Hepatocyte (in vitro differentiated cells): Measurements from ENCODE around the gene SDCBP2. TPM values are rescaled to one million over a fixed set of nuclear protein-coding genes. Genes with fewer than 3 reads are reported as not detected.

Experiments
- DNase-seq: peaks from one replicate; pipeline ENCODE4 v3.0.0-alpha.2; 2016; ENCODE audit warnings: low spot score
- H2AFZ ChIP-seq: fragments of 200-600 bp; sonication (generic); 2 replicates; pipeline ENCODE4 v1.6.0; 2016; ENCODE audit warnings: antibody characterized with exemption, mild to moderate bottlenecking
- H3K27ac ChIP-seq: fragments of 200-600 bp; sonication (generic); 2 replicates; pipeline ENCODE4 v1.5.1; 2016; ENCODE audit warnings: mild to moderate bottlenecking
- H3K27me3 ChIP-seq: fragments of 200-600 bp; sonication (generic); 2 replicates; pipeline ENCODE4 v1.6.1; 2016
- H3K36me3 ChIP-seq: fragments of 200-600 bp; sonication (generic); replicated peaks from 2 replicates; pipeline ENCODE4 v1.5.1; 2016; ENCODE audit warnings: low read depth; ENCODE audit not compliant: insufficient read depth
- H3K4me1 ChIP-seq: fragments of 200-600 bp; sonication (generic); 2 replicates; pipeline ENCODE4 v1.5.1; 2016; ENCODE audit warnings: mild to moderate bottlenecking, moderate library complexity; ENCODE audit not compliant: insufficient read depth
- H3K4me2 ChIP-seq: fragments of 200-600 bp; sonication (generic); 2 replicates; pipeline ENCODE4 v1.6.0; 2016
- H3K4me3 ChIP-seq: fragments of 200-600 bp; sonication (generic); 2 replicates; pipeline ENCODE4 v1.5.1; 2016; ENCODE audit warnings: mild to moderate bottlenecking
- H3K79me2 ChIP-seq: fragments of 200-600 bp; sonication (generic); 2 replicates; pipeline ENCODE4 v1.6.0; 2017; ENCODE audit warnings: mild to moderate bottlenecking
- H3K9me2 ChIP-seq: fragments of 200-600 bp; sonication (generic); replicated peaks from 2 replicates; pipeline ENCODE4 v1.6.0; 2017; ENCODE audit warnings: mild to moderate bottlenecking; ENCODE audit not compliant: insufficient read depth
- H3K9me3 ChIP-seq: fragments of 200-600 bp; sonication (generic); 2 replicates; pipeline ENCODE4 v1.5.1; 2016; ENCODE audit warnings: low read depth, mild to moderate bottlenecking
- H4K20me1 ChIP-seq: fragments of 200-600 bp; sonication (generic); 2 replicates; pipeline ENCODE4 v1.6.0; 2016; ENCODE audit warnings: mild to moderate bottlenecking; ENCODE audit not compliant: insufficient read depth, poor library complexity, severe bottlenecking
- CTCF ChIP-seq: fragments of 200-600 bp; sonication (generic); IDR thresholded peaks from 2 replicates; pipeline ENCODE4 v1.5.1; 2016; ENCODE audit warnings: antibody characterized with exemption, mild to moderate bottlenecking; ENCODE audit not compliant: poor library complexity
- EZH2 ChIP-seq: fragments of 200-600 bp; sonication (generic); IDR thresholded peaks from 2 replicates; pipeline ENCODE4 v1.6.1; 2016; ENCODE audit warnings: antibody characterized with exemption, mild to moderate bottlenecking, borderline replicate concordance
- EZH2phosphoT487 ChIP-seq: fragments of 200-600 bp; sonication (generic); IDR thresholded peaks from one replicate; pipeline ENCODE4 v1.6.1; 2018; ENCODE audit warnings: antibody characterized with exemption, mild to moderate bottlenecking, low read depth, moderate library complexity; ENCODE audit not compliant: unreplicated experiment, severe bottlenecking
- WGBS: methylation state at CpG from one replicate; pipeline ENCODE4 v1.1.6; 2016; ENCODE audit warnings: low lambda C conversion rate; ENCODE audit errors: missing lambda C conversion rate; 5-methylcytosine and 5-hydroxymethylcytosine counted together
- polyA plus RNA-seq: library from polyadenylated mRNA; unstranded; fragments of >200 nt; fragmentation: Nextera tagmentation; extraction: Ambion mirVana; gene quantifications from 2 replicates; pipeline ENCODE4 v1.2.1, GENCODE V29; 2016
- total RNA-seq: library from RNA; depleted of rRNA; stranded (reverse); fragments of >200 nt; gene quantifications from 2 replicates; pipeline ENCODE4 v1.2.3, GENCODE V29; 2014

The SDCBP2 gene
- total and polyA plus RNA-seq, 2 experiments from 2014 or later: 64.1 to 83.3 TPM

- H3K4me3 ChIP-seq: no peak overlapping the region
- H3K4me2 ChIP-seq: peak overlapping the region; percentile 85
- no peak overlapping the region for H2AFZ ChIP-seq
- 82% methylated on average over 8 of the region's 8 CpGs for WGBS
- peaks cover 69% of the 10 kb centered on the region for H3K79me2 ChIP-seq
- H3K9me3 ChIP-seq: no peaks in the 10 kb centered on the region
- H4K20me1 ChIP-seq: no peaks in the 10 kb centered on the region
- peaks cover 35% of the 10 kb centered on the region for H3K4me1 ChIP-seq
- peak; percentile 46 for DNase-seq
- no peaks in the 10 kb centered on the region for H3K27me3 ChIP-seq
- H3K9me2 ChIP-seq: no peaks in the 10 kb centered on the region
- no peaks in the 10 kb centered on the region for H3K36me3 ChIP-seq
- peak overlapping the region; percentile 100 for H3K27ac ChIP-seq
- TF ChIP-seq EZH2 (no peak), CTCF (no peak), EZH2phosphoT487 (no peak)
Measured at GRCh38 chr20:1327241-1327653, 1.7 kb downstream of the SDCBP2 start.

- DNase-seq: peak; percentile 44
Measured at GRCh38 chr20:1326031-1326930, 2.7 kb downstream of the SDCBP2 start.

GRCh38 chr20:1325173-1326030 lies 3.5 kb downstream of the SDCBP2 start:
- H3K9me3 ChIP-seq: no peaks in the 10 kb centered on the region
- H2AFZ ChIP-seq: peak overlapping the region; percentile 50
- H3K9me2 ChIP-seq: no peaks in the 10 kb centered on the region
- peak overlapping the region; percentile 63 for H3K4me3 ChIP-seq
- peaks cover 50% of the 10 kb centered on the region for H3K79me2 ChIP-seq
- no peaks in the 10 kb centered on the region for H4K20me1 ChIP-seq
- peaks cover 35% of the 10 kb centered on the region for H3K4me1 ChIP-seq
- H3K4me2 ChIP-seq: peak overlapping the region; percentile 85
- peak; percentile 99 for DNase-seq
- peak overlapping the region; percentile 100 for H3K27ac ChIP-seq
- under 1% methylated on average over 53 of the region's 56 CpGs for WGBS
- TF ChIP-seq EZH2 (no peak), EZH2phosphoT487 (no peak), CTCF (no peak)
- no peaks in the 10 kb centered on the region for H3K27me3 ChIP-seq
- no peaks in the 10 kb centered on the region for H3K36me3 ChIP-seq

More at GRCh38 chr20:1326031-1326930, 2.7 kb downstream of the SDCBP2 start:
- Histone ChIP-seq H3K9me3 (no peaks in the 10 kb centered on the region), H2AFZ (no peak overlapping the region), H3K36me3 (no peaks in the 10 kb centered on the region), H3K27me3 (no peaks in the 10 kb centered on the region), H3K4me1 (peaks cover 35% of the 10 kb centered on the region), H3K4me2 (peak overlapping the region; percentile 85), H3K79me2 (peaks cover 59% of the 10 kb centered on the region), H3K4me3 (peak overlapping the region; percentile 63), H3K9me2 (no peaks in the 10 kb centered on the region), H3K27ac (peak overlapping the region; percentile 100), H4K20me1 (no peaks in the 10 kb centered on the region)
- WGBS: 45% methylated on average over 10 of the region's 10 CpGs
- no peak for TF ChIP-seq EZH2
- TF ChIP-seq EZH2phosphoT487: no peak
- no peak for TF ChIP-seq CTCF
